WI38 (cell line): ENCODE data around the gene LCP2.

Experiments used
- H3K4me3 ChIP-seq: 2 replicates; pipeline ENCODE4 v1.5.1; 2011; ENCODE audit warnings: low read depth, mild to moderate bottlenecking, control low read depth, low read length
- TF ChIP-seq, protein P1 (sequence below): IDR thresholded peaks from 2 replicates; pipeline ENCODE4 v1.5.1; 2012; ENCODE audit warnings: low read depth, mild to moderate bottlenecking, control low read depth, low read length

Gene LCP2

DNA sequence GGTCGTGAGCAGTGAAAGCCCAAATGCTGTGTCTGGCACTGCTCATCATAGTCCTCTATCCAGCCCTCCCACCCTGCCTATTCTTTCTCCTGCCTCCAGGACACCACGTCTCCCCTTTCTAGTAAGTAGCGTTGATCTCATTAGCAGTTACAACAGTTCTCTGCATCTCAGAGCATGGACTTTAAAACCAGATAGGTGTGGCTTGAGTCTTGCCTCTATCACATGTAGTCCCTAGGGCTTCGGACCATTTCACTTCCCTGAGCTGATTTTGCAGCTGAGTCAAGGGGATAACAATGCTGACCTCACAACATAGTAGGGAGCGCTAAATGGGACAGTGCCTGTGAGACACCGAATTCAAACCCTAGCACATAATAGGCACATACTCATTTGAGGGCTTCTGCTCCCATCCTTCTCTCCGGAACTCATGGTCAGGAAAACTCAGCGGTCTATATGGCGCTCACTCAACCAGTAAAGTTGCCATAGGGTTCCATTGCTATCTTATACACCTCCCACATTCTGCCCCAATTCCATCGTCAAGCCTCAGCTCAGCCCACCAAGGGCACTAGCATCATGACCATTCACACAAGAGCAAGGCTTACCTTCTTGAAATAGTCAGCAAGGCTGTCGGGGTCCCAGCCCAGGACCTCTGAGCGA is 515 bp downstream of the LCP2 start:
- TF ChIP-seq, protein P1, sequence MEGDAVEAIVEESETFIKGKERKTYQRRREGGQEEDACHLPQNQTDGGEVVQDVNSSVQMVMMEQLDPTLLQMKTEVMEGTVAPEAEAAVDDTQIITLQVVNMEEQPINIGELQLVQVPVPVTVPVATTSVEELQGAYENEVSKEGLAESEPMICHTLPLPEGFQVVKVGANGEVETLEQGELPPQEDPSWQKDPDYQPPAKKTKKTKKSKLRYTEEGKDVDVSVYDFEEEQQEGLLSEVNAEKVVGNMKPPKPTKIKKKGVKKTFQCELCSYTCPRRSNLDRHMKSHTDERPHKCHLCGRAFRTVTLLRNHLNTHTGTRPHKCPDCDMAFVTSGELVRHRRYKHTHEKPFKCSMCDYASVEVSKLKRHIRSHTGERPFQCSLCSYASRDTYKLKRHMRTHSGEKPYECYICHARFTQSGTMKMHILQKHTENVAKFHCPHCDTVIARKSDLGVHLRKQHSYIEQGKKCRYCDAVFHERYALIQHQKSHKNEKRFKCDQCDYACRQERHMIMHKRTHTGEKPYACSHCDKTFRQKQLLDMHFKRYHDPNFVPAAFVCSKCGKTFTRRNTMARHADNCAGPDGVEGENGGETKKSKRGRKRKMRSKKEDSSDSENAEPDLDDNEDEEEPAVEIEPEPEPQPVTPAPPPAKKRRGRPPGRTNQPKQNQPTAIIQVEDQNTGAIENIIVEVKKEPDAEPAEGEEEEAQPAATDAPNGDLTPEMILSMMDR = no peak
- no peak overlapping the region for H3K4me3 ChIP-seq

- TF ChIP-seq, protein P1 = no peak
- H3K4me3 ChIP-seq = no peak overlapping the region
Observed at GRCh38 chr5:170296036-170296934, 1.3 kb downstream of the LCP2 start.

DNA sequence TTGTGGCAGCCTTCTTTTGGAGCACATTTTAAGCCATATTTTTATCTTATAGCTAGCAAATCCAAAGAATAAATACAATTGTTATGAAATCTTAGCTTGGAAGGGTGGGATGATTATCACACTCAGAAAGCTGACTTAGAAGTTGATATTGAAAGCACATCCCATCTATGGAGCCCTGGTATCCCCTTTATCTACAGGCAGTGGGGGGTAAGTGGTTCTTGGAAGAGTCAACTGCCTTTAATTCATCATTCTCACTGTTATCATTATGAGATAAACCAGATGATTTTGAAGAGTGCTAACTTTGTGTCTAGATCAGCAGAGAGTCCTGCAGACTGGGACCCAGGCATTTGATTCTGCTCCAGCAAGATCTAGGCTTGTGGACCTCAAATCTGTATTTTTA is 3.0 kb downstream of the LCP2 start:
- TF ChIP-seq, protein P1 = no peak
- no peak overlapping the region for H3K4me3 ChIP-seq

DNA sequence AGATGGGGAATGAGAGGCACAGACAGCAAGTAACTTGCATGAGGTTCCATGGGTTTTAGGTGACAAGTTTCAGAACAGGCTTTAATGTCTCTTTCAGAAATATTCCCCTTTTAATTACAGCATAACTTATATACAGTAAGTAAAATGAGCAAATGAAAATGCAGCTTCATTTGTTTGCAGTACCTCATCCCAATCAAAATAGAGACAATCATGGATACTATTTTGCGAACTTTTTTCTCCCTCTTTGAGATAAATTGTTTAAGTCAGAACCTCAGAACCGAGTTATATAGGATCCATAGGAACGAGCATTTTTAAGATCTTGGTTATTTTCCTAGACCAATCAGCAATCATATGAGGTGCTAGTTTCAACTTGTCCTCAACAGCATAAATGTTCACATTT is 3.5 kb downstream of the LCP2 start:
- H3K4me3 ChIP-seq = no peak overlapping the region
- TF ChIP-seq, protein P1 = no peak

DNA sequence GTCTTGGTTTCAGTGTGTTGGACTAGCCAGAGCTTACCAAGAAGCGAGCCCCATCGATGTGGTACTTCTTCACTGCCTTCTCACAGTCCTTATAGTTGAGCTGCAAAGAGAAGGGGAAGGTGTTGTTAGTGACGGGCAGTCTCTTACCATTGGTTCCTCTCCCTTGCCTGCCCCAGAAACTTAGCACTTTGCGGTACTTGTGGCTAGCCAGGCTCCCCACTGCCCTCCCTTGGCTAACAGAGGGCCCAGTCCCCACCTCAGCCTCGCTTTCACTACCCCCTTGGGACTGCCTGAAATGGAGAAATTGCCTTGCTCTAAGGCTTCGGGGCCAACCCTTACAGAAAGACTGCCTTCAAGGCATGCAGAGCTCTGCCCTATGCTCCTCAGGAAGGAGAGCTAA is 4.3 kb downstream of the LCP2 start:
- TF ChIP-seq, protein P1 = no peak
- H3K4me3 ChIP-seq = no peak overlapping the region

DNA sequence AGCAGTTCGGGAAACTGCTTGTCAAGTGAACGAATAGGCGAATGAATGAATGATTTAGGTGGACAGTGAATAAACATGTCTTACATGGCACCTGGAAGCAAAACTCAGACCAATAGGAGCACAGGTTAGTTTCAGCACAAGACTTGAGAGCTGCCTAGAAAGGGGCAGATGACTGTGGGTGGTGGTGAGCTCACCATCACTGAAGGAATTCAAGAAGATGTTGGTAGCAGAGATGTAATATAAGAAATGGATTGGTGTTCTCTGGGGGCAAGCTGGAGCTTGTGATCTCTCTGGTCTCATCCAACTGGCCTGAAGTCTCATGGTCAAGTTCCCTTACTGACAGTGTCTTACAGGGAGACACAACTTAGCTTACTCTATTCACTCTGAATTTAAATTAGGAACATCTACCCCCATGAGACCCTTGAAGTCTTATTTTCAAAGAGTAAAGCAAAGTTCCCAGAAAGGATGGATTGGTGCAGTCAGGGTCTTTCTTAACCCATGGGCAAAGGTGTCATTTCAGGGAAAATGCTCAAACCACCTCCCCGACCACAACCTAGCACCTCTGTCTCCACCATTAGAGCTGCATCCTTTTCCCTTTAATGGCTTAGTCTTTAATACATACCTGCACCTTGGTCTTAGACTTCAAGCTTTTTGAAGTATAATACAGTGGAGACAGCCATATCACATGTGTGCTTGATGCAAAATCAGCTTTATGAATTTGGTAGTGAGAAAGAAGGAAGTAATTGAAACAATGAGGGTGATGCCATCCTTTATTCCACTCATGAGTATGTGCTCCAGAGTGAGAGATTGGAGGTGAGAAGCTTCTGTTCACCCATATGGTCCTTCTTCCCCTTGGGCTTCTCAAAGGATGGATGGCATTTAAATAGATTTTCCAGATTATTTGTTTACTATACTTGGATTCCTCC is 5.1 kb downstream of the LCP2 start:
- TF ChIP-seq, protein P1 = no peak
- H3K4me3 ChIP-seq = no peak overlapping the region
